ENCODE measurements around the gene IL1RN. TPM values are rescaled to one million over a fixed set of nuclear protein-coding genes. Genes with fewer than 3 reads are reported as not detected.

IL1RN gene
- total RNA-seq, 1 donor from 2014 or later = 20.7 TPM

DNA sequence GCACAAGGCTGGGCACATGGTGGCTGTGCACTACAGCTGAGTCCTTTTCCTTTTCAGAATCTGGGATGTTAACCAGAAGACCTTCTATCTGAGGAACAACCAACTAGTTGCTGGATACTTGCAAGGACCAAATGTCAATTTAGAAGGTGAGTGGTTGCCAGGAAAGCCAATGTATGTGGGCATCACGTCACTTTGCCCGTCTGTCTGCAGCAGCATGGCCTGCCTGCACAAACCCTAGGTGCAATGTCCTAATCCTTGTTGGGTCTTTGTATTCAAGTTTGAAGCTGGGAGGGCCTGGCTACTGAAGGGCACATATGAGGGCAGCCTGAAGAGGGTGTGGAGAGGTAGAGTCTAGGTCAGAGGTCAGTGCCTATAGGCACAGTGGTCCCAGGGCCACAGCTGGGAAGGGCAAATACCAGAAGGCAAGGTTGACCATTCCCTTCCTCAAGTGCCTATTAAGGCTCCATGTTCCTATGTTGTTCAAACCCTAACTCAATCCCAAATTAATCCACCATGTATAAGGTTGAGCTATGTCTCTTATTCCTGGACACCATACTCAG lies 2.2 kb downstream of the IL1RN start:
- DNase-seq = no peak

DNA sequence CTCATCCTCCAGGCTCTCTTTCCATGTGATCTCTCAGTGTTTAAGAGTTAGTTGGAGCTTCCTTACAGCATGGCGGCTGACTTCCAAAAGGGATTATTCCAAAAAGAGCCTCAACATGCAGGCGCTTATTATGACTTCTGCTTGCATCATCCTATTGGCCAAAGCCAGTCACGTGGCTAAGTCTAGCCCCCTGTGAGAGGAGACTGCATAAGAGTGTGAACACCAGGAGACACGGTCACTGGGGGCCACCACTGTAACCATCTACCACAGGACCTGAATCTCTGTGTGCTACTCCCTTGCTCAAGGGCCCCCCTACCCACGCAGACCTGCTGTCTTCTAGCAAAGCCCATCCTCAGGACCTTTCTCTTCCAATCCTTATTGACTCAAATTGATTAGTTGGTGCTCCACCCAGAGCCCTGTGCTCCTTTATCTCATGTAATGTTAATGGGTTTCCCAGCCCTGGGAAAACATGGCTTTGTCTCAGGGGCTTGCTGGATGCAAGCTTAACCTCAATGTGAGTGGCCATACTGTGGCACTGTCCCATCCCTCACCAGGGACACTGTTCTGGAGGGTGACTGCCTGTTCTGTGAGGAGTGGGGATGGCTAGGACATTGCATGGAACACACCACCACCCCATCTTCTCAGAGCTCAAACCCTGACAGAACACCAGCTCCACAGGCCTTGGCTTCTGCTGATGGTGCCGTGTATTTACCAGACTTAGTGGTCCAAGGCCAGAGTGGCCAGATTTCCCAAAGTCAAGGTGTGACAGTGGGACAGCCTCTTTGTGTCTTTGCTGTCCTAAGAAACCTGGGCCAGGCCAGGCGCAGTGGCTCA lies 4.2 kb downstream of the IL1RN start:
- DNase-seq = no peak

DNA sequence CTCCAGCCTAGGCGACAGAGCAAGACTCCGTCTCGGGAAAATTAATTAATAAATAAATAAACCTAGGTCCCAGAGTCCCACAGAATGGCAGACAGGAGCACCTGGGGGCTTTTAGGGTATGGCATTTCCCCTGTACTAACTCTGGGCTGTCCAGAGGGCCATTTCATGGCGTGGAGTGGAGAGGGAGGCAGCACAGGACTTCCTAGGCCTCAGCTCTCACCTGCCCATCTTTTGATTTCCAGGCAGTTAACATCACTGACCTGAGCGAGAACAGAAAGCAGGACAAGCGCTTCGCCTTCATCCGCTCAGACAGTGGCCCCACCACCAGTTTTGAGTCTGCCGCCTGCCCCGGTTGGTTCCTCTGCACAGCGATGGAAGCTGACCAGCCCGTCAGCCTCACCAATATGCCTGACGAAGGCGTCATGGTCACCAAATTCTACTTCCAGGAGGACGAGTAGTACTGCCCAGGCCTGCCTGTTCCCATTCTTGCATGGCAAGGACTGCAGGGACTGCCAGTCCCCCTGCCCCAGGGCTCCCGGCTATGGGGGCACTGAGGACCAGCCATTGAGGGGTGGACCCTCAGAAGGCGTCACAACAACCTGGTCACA lies 5.1 kb downstream of the IL1RN start:
- no peak for DNase-seq

DNA sequence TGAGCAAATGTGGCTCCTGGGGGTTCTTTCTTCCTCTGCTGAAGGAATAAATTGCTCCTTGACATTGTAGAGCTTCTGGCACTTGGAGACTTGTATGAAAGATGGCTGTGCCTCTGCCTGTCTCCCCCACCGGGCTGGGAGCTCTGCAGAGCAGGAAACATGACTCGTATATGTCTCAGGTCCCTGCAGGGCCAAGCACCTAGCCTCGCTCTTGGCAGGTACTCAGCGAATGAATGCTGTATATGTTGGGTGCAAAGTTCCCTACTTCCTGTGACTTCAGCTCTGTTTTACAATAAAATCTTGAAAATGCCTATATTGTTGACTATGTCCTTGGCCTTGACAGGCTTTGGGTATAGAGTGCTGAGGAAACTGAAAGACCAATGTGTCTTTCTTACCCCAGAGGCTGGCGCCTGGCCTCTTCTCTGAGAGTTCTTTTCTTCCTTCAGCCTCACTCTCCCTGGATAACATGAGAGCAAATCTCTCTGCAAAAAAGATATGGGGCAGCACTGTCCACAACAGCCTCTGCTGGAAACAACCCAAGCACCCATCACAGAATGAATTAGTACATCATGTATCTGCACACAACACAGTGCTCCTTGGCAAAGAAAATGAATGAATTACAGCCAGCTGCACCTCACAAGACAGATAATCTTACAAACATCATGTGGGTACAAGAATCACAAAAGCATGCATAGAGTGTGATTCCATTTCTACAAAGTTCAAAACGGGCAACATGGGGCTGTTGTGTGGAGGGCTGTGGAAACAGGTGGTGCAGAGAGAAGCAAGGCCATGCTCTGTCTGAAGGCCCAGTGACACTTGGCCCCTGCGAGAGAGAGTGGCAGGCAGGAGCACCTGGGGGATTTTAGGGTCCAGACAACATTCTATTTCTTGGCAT lies 6.6 kb downstream of the IL1RN start:
- no peak for DNase-seq

DNA sequence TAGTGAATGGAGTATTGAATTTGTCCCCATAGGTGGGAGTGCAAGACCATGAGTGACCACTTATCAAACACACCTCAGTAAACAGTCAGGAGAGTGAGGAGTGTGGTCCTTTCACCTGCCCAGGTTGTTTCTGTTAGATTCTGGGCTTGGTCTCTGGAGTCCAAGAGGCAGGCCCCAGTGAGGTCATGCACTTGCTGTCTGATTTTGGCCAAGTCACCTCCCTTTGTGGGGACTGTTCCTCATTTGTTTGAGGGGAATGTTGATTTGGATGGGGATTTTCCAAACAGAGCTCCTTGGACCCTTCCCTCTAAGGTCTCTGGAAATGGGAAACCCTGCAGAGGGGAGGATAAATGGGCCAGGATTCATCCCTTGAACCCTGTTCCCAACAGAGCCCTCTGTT lies 7.3 kb downstream of the IL1RN start:
- no peak for DNase-seq

DNA sequence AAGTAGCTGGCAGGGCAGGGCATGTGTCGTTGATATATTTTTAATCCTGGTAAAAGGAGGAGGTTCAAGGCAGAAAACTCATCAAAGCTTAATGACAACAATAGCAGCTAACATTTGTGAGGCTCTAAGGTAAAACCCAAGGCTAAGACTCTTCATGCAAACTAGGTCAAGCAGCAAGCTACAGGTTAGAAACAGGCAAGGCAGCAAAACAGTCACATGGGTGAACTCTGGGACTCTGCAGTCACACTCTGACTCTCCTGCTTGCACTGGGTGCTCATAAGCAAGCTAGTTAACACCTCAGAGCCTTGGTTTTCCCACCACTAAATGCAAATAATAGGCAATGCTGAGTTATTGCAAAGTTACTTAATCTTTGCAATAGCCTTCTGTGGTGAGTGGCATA lies 7.9 kb downstream of the IL1RN start:
- DNase-seq = no peak

DNA sequence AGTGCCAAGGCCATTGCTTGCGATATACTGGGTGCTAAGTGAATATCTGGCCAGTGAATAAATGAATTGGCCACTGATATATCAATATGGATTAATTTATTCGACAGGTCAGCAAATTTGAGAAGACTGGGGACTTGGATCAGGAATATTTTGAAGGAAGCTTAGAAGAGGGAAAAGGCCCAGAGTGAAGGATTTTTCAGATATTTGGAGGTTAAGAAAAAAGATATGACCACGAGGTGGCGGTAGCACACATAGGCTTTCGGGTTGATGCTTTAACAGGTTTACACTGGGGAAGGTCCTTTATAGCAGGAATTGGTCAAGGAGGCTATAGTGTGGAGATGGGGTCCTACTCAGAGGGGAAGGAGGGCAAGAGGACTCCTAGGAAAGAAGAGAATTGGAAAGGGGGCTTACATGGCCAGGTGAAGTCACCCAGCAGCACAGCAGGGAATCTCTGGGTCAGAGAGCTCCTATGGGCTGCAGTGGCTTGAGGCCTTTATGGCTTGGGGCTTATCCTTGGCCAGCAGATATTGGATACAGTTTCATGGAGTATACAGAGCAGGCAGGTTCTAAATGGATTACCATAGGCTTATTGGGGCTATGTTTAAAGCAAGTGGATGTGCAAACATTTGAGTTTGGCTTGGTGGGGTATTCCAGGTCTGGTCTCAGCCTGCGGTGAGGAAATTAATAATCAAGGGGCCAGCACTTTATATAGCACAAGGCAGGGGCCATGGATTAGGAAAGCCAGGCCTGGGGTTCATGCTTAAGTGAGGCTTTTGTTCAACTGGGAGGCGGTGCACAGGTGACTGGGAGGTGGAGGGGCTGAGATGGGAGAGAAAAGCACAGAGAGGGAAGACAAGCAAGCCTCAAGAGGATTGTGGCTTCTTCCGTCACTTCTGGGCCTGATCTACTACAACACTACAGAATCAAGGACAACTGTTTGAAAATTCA lies 9.7 kb downstream of the IL1RN start:
- DNase-seq = no peak

DNA sequence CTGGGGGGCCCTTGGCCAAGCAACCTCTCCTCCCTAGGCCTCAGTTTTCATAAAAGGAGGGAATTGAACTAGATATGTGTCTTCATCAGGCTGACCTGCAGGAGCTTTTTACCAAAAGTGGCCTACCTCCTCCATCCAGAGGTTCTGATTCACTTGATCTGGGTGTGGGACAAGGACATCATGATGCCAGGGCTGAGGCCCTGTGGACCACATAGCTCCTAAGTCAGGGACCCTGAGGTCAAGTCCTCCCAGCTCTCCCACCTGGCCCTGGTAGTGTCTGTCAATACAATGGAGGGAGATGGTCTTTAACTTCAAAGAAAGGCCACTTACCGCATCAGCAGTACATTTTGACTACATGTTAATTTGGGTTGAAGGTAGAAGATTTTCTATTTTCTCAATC lies 10.4 kb downstream of the IL1RN start:
- DNase-seq = no peak

DNA sequence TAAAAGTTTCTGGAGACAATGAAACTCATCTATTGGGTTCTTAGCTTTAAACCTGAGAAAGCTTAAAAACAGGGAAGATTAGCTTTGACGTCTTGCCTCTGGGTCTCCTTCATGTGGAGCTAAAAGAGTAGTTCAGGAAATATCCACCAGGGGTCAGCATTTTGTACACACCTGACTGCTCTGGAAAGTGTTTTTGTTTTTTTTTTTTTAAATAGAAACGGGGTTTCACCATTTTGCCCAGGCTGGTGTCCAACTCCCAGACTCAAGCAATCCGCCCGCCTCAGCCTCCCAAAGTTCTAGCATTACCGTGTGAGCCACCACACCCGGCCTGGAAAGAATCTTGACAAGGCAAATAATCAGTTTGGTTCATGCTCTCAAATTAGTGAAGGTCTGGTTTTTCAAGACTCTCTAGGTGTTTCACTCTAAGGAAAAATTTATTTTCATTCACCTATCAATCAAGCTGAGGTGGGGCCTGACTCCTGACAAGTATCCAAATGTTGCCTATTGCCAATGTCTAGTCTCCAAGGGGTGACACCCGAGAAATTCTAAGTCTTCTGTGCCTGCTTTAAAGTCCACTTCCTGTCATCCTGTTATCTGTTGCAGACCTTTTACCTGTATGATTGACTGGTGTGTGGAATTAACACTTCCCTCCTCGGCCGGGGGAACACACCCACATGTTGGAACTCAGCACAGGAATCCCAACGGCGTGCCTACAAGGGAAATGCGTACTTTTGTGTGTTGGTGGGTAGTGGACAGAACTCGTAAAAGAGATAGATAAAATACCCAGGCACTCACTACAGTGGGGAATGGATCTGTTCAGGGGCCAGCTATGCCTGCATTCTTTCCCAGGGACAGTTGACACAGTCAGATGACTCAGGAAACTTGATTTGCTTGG lies 11.3 kb downstream of the IL1RN start:
- no peak for DNase-seq

DNA sequence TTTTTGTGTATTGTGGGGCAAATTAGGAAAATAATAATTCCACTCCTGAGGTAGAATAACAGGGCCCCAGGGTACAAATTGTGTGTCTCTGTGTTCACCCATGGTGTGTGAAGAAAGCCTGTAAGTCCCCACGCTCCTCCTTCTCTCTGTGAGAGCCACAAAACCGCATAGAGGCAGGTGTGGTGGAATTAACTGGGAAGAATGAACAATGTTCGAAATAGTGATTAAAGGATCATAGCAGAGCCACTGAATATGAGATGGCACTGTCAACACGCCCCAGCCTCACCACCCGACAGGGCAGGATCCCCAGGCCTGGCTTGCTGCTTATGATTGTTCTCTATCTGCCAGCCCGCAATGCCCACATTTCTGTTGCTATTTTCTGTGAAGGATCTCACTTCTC lies 14.1 kb downstream of the IL1RN start:
- DNase-seq = no peak

DNA sequence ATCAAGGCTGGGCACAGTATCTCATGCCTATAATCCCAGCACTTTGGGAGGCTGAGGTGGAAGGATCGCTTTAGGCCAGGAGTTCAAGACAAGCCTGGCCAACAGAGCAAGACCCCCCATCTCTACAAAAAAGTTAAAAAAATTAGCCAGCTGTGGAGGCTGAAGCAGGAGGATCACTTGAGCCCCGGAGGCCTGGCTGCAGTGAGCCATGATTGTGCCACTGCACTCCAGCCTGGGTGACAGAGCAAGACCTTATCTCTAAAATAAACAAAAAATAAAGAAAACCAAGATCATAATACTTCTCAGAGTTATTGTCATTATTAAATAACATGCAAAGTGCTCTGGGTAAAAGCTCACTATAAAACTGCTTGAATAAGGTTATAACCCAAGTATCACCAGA lies 14.9 kb downstream of the IL1RN start:
- no peak for DNase-seq

DNA sequence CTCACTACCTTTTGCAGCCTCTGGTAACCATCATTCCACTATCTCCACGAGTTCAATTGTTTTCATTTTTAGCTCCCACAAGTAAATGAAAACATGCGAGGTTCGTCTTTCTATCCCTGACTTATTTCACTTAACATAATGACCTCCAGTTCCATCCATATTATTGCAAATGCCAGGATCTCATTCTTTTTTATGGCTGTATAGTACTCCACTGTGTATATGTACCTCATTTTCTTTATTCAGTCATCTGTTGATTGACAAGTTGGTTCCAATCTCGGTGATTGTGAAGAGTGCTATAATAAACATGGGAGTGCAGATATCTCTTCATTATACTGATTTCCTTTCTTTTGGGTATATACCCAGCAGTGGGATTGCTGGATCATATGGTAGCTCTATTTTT lies 16.9 kb downstream of the IL1RN start:
- no peak for DNase-seq

DNA sequence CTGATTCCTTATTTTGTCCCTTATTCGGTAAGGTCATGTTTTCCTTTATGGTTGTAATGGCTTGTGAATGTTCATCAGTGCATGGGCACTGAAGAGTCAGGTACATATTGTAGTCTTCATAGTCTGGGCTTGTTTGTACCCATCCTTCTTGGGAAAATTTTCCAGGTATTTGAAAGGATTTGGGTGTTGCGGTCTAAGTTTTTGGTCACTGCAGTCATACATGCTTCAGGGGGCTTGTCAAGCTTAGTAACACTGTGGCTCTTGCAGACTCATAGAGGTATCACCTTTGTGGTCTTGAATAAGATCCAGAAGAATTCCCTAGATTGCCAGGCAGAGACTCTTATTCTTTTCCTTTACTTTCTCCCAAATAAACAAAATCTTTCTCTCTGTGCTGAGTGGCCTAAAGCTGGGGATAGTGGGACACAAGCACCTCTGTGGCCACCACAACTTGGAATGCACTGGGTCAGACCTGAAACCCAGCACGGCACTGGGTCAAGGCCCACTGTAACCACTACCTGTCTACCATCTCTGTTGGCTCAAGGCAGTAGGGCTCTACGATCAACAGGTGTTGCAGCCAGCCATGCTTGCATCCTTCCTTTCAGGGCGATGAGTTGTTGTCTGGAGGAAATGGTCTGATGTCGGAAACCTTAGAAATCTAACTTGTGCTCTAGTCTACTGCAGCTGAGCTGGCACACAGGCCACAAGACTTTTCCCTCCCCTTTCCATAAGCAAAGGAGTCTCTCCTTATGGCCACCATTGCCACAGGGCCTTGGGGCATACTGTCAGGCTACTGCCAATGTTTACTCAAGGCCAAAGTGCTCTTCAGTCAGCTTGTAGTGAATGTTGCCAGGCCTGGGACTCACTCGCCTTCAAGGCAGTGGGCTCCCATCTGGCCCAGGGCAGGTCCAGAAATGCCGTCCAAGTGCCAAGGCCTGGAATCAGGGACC lies 21.5 kb downstream of the IL1RN start:
- no peak for DNase-seq

DNA sequence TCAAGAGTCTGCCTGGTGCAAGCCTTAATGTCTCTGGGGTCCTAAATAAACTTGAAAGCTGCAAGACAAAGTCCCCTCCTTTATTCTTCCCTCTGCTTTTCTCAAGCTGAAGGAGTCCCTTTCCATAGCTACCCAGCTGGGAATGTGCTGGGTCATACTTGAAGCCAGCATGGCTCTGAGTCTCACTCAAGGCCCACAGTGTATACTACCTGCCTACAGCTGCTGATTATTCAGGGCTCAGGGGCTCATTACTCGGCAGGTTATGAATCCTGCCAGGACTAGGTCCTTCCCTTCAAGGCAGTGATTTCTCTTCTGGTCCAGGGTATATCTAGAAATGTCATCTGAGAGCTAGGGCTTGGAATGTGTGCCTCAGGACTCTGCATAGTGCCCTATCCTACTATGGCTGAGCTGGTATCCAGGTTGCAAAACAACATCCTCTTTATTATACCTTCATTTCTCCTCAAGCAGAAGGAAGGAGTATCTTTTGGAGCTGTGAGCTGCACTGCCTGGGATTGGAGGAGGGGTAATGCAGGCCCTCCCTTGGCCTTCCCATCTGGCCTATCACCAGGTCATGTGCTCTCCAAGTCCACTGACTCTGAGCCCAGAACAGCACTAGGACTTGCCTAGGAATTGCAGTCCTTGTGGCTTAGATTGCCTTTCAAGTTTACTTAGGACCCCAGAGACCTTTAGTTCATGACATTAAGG lies 22.3 kb downstream of the IL1RN start:
- no peak for DNase-seq

DNA sequence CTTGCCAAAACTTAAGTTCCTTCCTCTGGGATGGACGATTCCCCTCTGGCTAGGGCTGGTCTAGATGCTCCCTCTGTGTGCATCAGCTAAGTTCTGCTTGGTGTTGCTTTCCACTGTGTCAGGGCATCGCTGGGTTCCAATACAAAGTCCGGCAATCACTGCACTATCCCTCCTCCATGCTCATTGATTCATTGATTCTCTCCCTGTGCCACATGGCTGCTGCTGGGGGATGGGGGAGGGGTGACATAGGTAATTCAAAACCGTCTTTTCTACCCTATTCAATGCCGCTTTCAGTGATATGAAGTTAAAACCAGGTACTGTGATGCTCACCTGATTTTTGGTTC lies 22.8 kb downstream of the IL1RN start:
- DNase-seq = no peak

DNA sequence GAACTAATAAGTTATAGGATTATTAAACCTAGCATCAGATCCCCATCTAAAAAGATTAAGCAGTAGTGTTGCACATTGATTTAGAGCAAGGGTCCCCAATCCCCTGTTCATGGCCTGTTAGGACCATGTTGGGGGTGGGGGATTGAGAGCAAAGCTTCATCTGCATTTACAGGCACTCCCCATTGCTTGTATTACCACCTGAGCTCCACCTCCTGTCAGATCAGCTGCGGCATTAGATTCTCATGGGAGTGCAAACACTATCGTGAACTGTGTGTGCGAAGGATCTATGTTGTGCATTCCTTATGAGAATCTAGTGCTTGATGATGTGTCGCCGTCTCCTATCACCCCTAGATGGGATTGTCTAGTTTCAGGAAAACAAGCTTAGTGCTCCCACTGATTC lies 27.9 kb downstream of the IL1RN start:
- DNase-seq = no peak

DNA sequence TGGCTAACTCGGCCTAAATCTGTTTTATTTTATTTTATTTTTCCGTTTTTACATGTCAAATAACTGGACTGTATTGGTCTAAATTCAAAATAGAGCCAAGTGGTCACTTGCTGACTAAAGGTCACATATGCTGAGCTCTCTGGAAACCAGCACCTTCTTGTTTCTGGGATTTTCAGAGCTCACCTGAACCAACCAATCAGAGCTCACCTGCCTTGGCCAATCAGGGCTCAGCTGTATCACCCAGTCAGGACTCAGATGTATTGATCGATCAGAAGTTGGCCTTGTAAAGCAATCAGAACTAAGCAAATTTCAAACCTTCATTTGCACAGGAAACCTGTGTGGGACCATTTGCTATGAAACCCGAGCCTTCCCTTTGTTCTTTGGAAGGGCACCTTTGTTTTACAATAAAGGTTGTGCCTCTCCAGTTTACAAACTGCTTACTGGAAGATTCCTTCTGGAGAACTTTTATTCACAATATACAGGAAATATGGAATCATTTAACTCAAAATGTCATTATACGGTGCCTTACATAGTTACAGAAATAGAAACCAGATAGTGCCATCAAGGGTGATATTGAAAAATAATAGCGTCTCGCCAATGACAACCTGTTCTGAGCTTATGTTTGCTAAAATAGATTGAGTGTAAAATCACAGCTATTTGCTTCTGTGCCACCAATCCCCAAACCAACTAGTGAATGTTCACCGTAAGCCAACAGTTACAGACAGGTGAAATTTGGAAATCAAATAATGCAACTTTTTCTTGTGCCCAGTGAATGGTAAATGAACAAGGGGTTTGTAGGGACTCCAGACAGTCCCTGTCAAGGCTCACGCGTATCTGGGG lies 29.1 kb downstream of the IL1RN start:
- no peak for DNase-seq

All from skin of body (tissue), 2 donors.